H1 (cell line): ENCODE data around the gene PSMB11. TPM values are rescaled to one million over a fixed set of nuclear protein-coding genes. Genes with fewer than 3 reads are reported as not detected.

ENCODE experiments used
- NANOG ChIP-seq: IDR thresholded peaks from 2 replicates; pipeline ENCODE4 v1.6.1; 2011; ENCODE audit warnings: low read length, low read depth, mild to moderate bottlenecking, inconsistent platforms; ENCODE audit not compliant: insufficient read depth, poor library complexity, severe bottlenecking
- RBBP5 ChIP-seq: IDR thresholded peaks from 2 replicates; pipeline ENCODE4 v1.7.1; 2012; ENCODE audit warnings: low read depth, mild to moderate bottlenecking, inconsistent platforms, low read length, moderate library complexity, borderline replicate concordance
- RNF2 ChIP-seq: fragments of 200-900, 300-1000 bp; sonication (generic); IDR thresholded peaks from 2 replicates; pipeline ENCODE4 v1.7.1; 2016; ENCODE audit warnings: borderline replicate concordance, low read depth, mild to moderate bottlenecking, antibody characterized with exemption, low read length; ENCODE audit not compliant: poor library complexity, severe bottlenecking; ENCODE audit errors: missing control alignments
- polyA plus RNA-seq, 7 experiments: library from polyadenylated mRNA; depleted of rRNA in 3 of 7; stranded (reverse) in 5 of 7; unstranded in 2 of 7; fragments of >200 nt in 5 of 7; fragments of 200-250 nt in 2 of 7; gene quantifications; 1 replicate in 5 of 7; 2 replicates in 1 of 7; 4 replicates in 1 of 7; pipeline versions ENCODE4 v1.2.1 to v1.2.3, GENCODE V29; 2011 to 2013; ENCODE audit warnings: missing spikeins in 2 of 7, mixed read lengths in 2 of 7
- total RNA-seq: library from RNA; stranded (reverse); fragmentation: NEBNext Ultra II Directional; extraction: Animal tissue kit (Norgen Biotek cat#: 25700); gene quantifications from 2 replicates; pipeline ENCODE4 v1.2.1, GENCODE V29; 2021
- TF ChIP-seq, protein P1 (sequence below): IDR thresholded peaks from 2 replicates; pipeline ENCODE4 v1.6.1; 2011; ENCODE audit warnings: low read depth, mild to moderate bottlenecking, low read length; ENCODE audit not compliant: insufficient read depth

Gene PSMB11
- total and polyA plus RNA-seq, 2 of the 8 experiments (the other 6 are each of a cell fraction or from before 2014, with no cell fraction given), result not detected

DNA sequence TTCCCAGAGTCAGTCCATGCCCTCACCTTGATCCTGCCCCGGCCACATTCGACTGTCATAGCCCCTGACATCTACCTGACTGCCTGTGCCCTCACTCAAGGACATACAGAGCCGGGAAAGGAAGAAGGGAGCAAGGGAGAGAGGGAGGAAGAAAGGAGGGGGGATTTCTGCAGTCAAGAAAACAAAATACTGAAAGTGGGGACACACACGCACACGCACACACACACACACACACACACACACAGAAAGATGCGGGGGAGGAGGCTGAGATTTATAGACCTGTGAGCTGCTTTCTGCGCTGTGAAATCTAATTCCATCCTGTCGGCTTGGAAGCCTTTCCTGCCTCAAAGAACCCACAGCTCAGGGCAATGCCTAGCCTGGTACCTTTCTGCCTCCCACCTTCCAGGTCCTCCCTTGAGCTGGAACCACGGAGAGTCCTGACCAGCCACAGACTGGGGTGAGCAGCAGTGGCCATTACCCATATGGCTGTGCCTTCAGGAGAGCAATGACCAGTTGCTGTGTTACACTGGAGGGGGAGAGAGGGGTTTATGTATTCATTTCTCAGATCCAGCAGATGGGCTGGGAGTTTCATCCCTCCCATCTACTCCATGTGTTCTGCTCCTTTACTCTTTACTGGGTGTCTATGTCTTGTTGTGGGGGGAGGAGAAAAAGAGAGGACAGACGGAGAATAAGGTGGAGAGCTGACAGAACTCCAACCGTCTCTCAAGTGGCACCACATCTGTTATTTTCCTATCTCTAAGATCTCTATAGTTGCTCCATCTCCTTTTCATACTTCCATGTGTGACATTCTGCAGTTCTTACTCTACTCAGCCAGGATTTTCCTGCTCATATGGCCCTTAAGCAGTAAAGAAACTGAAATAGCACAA, 45.0 kb upstream of the PSMB11 start (continued):
- TF ChIP-seq, protein P1, sequence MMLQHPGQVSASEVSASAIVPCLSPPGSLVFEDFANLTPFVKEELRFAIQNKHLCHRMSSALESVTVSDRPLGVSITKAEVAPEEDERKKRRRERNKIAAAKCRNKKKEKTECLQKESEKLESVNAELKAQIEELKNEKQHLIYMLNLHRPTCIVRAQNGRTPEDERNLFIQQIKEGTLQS, result no peak
- TF ChIP-seq RNF2, result no peak
- no peak for TF ChIP-seq RBBP5
- no peak for TF ChIP-seq NANOG
